PC-3 (cell line): Measurements from ENCODE around the gene NKX6-1. TPM values are rescaled to one million over a fixed set of nuclear protein-coding genes. Genes with fewer than 3 reads are reported as not detected.

Source experiments
- ATAC-seq: fragments of 200-7000 bp; cut with Tn5 transposase; 2 replicates; pipeline ENCODE4 v1.9.1; 2020; ENCODE audit warnings: mild to moderate bottlenecking, moderate library complexity
- BruUV-seq: library from RNA; stranded (reverse); fragments of 400-500 nt; replicated peaks from 2 replicates; lab custom pipeline; 2021; lab: Mats Ljungman, UMichigan
- CTCF ChIA-PET: fragments of 300-600 bp; sonication (Branson Sonifier 250); formaldehyde crosslinking; loops from one replicate; lab custom pipeline; 2022; ENCODE audit warnings: antibody characterized with exemption; lab: Charles Lee
- POLR2A ChIA-PET: fragments of 300-600 bp; sonication (Branson Sonifier 250); formaldehyde crosslinking; loops from one replicate; lab custom pipeline; 2022; ENCODE audit warnings: antibody characterized with exemption; ENCODE audit not compliant: unreplicated experiment; lab: Charles Lee
- DNase-seq: peaks from one replicate; pipeline ENCODE4 v3.0.0-alpha.2; 2015
- H2AFZ ChIP-seq: fragments of 300-600 bp; sonication (generic); 2 replicates; pipeline ENCODE4 v1.6.0; 2016; ENCODE audit warnings: antibody characterized with exemption, low read length
- H3F3A ChIP-seq: fragments of 300-600 bp; sonication (generic); one replicate; pipeline ENCODE4 v1.6.0; 2017; ENCODE audit warnings: antibody characterized with exemption, low read length, control low read depth, mild to moderate bottlenecking; ENCODE audit not compliant: unreplicated experiment
- H3K27ac ChIP-seq: fragments of 300-600 bp; sonication (generic); 2 replicates; pipeline ENCODE4 v1.5.1; 2016; ENCODE audit warnings: mild to moderate bottlenecking, low read length
- H3K27me3 ChIP-seq: fragments of 300-600 bp; sonication (generic); 2 replicates; pipeline ENCODE4 v1.6.1; 2016; ENCODE audit warnings: low read length, mixed read lengths
- H3K36me3 ChIP-seq: fragments of 300-600 bp; sonication (generic); 2 replicates; pipeline ENCODE4 v1.6.1; 2016; ENCODE audit warnings: low read depth, mixed run types, low read length, mixed read lengths
- H3K4me1 ChIP-seq: fragments of 300-600 bp; sonication (generic); 2 replicates; pipeline ENCODE4 v1.5.1; 2016; ENCODE audit warnings: low read length; ENCODE audit not compliant: insufficient read depth
- H3K4me2 ChIP-seq: fragments of 300-600 bp; sonication (generic); 2 replicates; pipeline ENCODE4 v1.6.0; 2016; ENCODE audit warnings: low read length
- H3K4me3 ChIP-seq: fragments of 300-600 bp; sonication (generic); 2 replicates; pipeline ENCODE4 v1.5.1; 2016; ENCODE audit warnings: mild to moderate bottlenecking, low read length, mixed read lengths
- H3K79me2 ChIP-seq: fragments of 300-600 bp; sonication (generic); 2 replicates; pipeline ENCODE4 v1.6.1; 2017; ENCODE audit warnings: low read length, mixed read lengths
- H3K9ac ChIP-seq: fragments of 300-600 bp; sonication (generic); 2 replicates; pipeline ENCODE4 v1.6.0; 2016; ENCODE audit warnings: mild to moderate bottlenecking, low read length
- H3K9me2 ChIP-seq: fragments of 300-600 bp; sonication (generic); replicated peaks from 2 replicates; pipeline ENCODE4 v1.6.1; 2016; ENCODE audit warnings: mixed run types, low read length, mixed read lengths
- H3K9me3 ChIP-seq: fragments of 300-600 bp; sonication (generic); 2 replicates; pipeline ENCODE4 v1.6.1; 2016; ENCODE audit warnings: low read length, mixed read lengths
- H4K20me1 ChIP-seq: fragments of 300-600 bp; sonication (generic); 2 replicates; pipeline ENCODE4 v1.6.1; 2016; ENCODE audit warnings: low read length, mixed read lengths
- CTCF ChIP-seq: fragments of 300-600 bp; sonication (generic); conservative IDR thresholded peaks from 2 replicates; pipeline ENCODE4 v1.5.1; 2017; ENCODE audit warnings: antibody characterized with exemption, low read depth, mild to moderate bottlenecking, low read length
- EZH2 ChIP-seq: fragments of 300-600 bp; sonication (generic); IDR thresholded peaks from one replicate; pipeline ENCODE4 v1.6.1; 2017; ENCODE audit warnings: antibody characterized with exemption, mild to moderate bottlenecking, low read length; ENCODE audit not compliant: unreplicated experiment
- EZH2phosphoT487 ChIP-seq: fragments of 300-600 bp; sonication (generic); IDR thresholded peaks from 2 replicates; pipeline ENCODE4 v1.6.1; 2018; ENCODE audit warnings: mild to moderate bottlenecking, antibody characterized with exemption, low read length, borderline replicate concordance
- intact Hi-C: fragments of 100-400 bp; cut with micrococcal nuclease; formaldehyde crosslinking; loops from 2 replicates; pipeline ENCODE4 v1.9.0; 2023
- total RNA-seq: library from RNA; depleted of rRNA; stranded (reverse); fragments of >200 nt; gene quantifications from 2 replicates; pipeline ENCODE4 v1.2.3, GENCODE V29; 2014

NKX6-1 gene
- total RNA-seq, 1 experiment from 2014 or later: 0.62 TPM

- no peaks in the 10 kb centered on the region for H3K27me3 ChIP-seq
These were observed 16.0 kb upstream of the NKX6-1 start for GRCh38 chr4:84515075-84515474.

GRCh38 chr4:84512277-84512676 lies 13.2 kb upstream of the NKX6-1 start:
- ATAC-seq: no peak
- POLR2A ChIA-PET: no interaction called here

More at GRCh38 chr4:84515075-84515474, 16.0 kb upstream of the NKX6-1 start:
- ChIA-PET POLR2A (no interaction called here), CTCF (no interaction called here)
- Histone ChIP-seq H3K4me3 (no peak overlapping the region), H4K20me1 (no peaks in the 10 kb centered on the region), H3K36me3 (no peaks in the 10 kb centered on the region), H2AFZ (no peak overlapping the region), H3K4me1 (peaks cover 8% of the 10 kb centered on the region), H3K9me3 (no peaks in the 10 kb centered on the region), H3F3A (no peaks in the 10 kb centered on the region), H3K27ac (no peak overlapping the region), H3K4me2 (no peak overlapping the region), H3K79me2 (no peaks in the 10 kb centered on the region), H3K9me2 (no peaks in the 10 kb centered on the region), H3K9ac (no peak overlapping the region)
- no TSS peak for BruUV-seq
- ATAC-seq (no peak), DNase-seq (no peak)
- TF ChIP-seq EZH2: no peak
- TF ChIP-seq EZH2phosphoT487: no peak
- no peak for TF ChIP-seq CTCF
- intact Hi-C loops: no loop called here

More at GRCh38 chr4:84512277-84512676, 13.2 kb upstream of the NKX6-1 start:
- Histone ChIP-seq H4K20me1 (no peaks in the 10 kb centered on the region), H3K9ac (no peak overlapping the region), H3F3A (no peaks in the 10 kb centered on the region), H3K4me1 (peaks cover 8% of the 10 kb centered on the region), H3K27me3 (no peaks in the 10 kb centered on the region), H2AFZ (no peak overlapping the region), H3K36me3 (no peaks in the 10 kb centered on the region), H3K9me2 (no peaks in the 10 kb centered on the region), H3K4me2 (no peak overlapping the region), H3K9me3 (no peaks in the 10 kb centered on the region), H3K4me3 (no peak overlapping the region), H3K27ac (no peak overlapping the region), H3K79me2 (no peaks in the 10 kb centered on the region)
- no peak for TF ChIP-seq EZH2
- no peak for TF ChIP-seq CTCF
- TF ChIP-seq EZH2phosphoT487: no peak
- CTCF ChIA-PET: no interaction called here
- DNase-seq: no peak
- no TSS peak for BruUV-seq
- intact Hi-C loops: no loop called here
